ENCODE measurements around the gene ELF2.
"Not testable (repeated sequence)": the region's sequence is repeated elsewhere in the genome, so short reads cannot be mapped to it uniquely, and the experiment has no call there.

The ELF2 gene

GRCh38 chr4:139207873-139208403 lies 30.9 kb upstream of the ELF2 start:
- Histone ChIP-seq H3K36me3 (ENCODE audit: insufficient read depth, low read length) (no peaks in the 10 kb centered on the region), H3K27me3 (ENCODE audit: control insufficient read depth, insufficient read depth, low read length) (no peaks in the 10 kb centered on the region), H3K4me1 (ENCODE audit: control insufficient read depth, insufficient read depth, low read length) (peaks cover 7% of the 10 kb centered on the region), H3K9ac (ENCODE audit: low read depth, low read length) (no peak overlapping the region), H3K4me2 (ENCODE audit: low read length) (no peak overlapping the region), H3K4me3 (ENCODE audit: low read length) (no peak overlapping the region), H3K9me3 (replicated peaks; ENCODE audit: low read length) (no peaks in the 10 kb centered on the region)

- no peaks in the 10 kb centered on the region for H3K36me3 ChIP-seq (ENCODE audit: insufficient read depth, low read length)
- H3K9me3 ChIP-seq (replicated peaks; ENCODE audit: low read length) = no peaks in the 10 kb centered on the region
Observed at GRCh38 chr4:139207247-139207646, 30.2 kb upstream of the ELF2 start.

GRCh38 chr4:139202991-139203390 lies 26.0 kb upstream of the ELF2 start:
- H3K4me1 ChIP-seq (ENCODE audit: control insufficient read depth, insufficient read depth, low read length) = no peaks in the 10 kb centered on the region
- H3K4me2 ChIP-seq (ENCODE audit: low read length) = no peak overlapping the region
- H3K9me3 ChIP-seq (replicated peaks; ENCODE audit: low read length) = no peaks in the 10 kb centered on the region
- H3K9ac ChIP-seq (ENCODE audit: low read depth, low read length) = no peak overlapping the region
- no peaks in the 10 kb centered on the region for H3K36me3 ChIP-seq (ENCODE audit: insufficient read depth, low read length)
- H3K27me3 ChIP-seq (ENCODE audit: control insufficient read depth, insufficient read depth, low read length) = peaks cover 4% of the 10 kb centered on the region
- H3K4me3 ChIP-seq (ENCODE audit: low read length) = no peak overlapping the region

More at GRCh38 chr4:139207247-139207646, 30.2 kb upstream of the ELF2 start:
- H3K4me2 ChIP-seq (ENCODE audit: low read length) = no peak overlapping the region
- no peak overlapping the region for H3K9ac ChIP-seq (ENCODE audit: low read depth, low read length)
- H3K27me3 ChIP-seq (ENCODE audit: control insufficient read depth, insufficient read depth, low read length) = no peaks in the 10 kb centered on the region
- H3K4me3 ChIP-seq (ENCODE audit: low read length) = no peak overlapping the region
- H3K4me1 ChIP-seq (ENCODE audit: control insufficient read depth, insufficient read depth, low read length) = peaks cover 7% of the 10 kb centered on the region

GRCh38 chr4:139200506-139200905 lies 23.5 kb upstream of the ELF2 start:
- Histone ChIP-seq H3K27me3 (ENCODE audit: control insufficient read depth, insufficient read depth, low read length) (peaks cover 4% of the 10 kb centered on the region), H3K4me2 (ENCODE audit: low read length) (no peak overlapping the region), H3K9ac (ENCODE audit: low read depth, low read length) (no peak overlapping the region), H3K36me3 (ENCODE audit: insufficient read depth, low read length) (no peaks in the 10 kb centered on the region), H3K9me3 (replicated peaks; ENCODE audit: low read length) (no peaks in the 10 kb centered on the region), H3K4me1 (ENCODE audit: control insufficient read depth, insufficient read depth, low read length) (no peaks in the 10 kb centered on the region), H3K4me3 (ENCODE audit: low read length) (no peak overlapping the region)

DNA sequence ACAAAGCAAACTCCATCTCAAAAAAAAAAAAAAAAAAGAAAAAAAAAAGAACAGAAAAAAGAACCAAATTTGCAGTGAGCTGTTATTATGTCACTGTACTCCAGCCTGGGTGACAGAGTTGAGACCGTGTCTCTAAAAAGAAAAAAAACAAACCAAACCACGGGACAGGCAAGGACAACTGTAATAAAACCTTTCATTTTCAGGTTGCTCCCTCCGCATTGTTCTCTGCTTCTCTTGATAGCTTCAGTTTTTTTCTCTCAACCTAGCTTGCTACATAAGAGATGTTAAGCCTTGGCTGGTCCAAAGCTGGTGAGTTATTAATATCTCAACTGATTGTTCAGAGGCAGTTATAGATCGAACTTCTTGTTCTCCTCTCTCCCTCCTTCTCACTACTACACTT lies 23.1 kb upstream of the ELF2 start:
- no peaks in the 10 kb centered on the region for H3K4me1 ChIP-seq (ENCODE audit: control insufficient read depth, insufficient read depth, low read length)

GRCh38 chr4:139197214-139197613 lies 20.2 kb upstream of the ELF2 start:
- H3K4me1 ChIP-seq (ENCODE audit: control insufficient read depth, insufficient read depth, low read length); H3K4me2 ChIP-seq (ENCODE audit: low read length); H3K9ac ChIP-seq (ENCODE audit: low read depth, low read length); H3K36me3 ChIP-seq (ENCODE audit: insufficient read depth, low read length); H3K4me3 ChIP-seq (ENCODE audit: low read length); H3K9me3 ChIP-seq (replicated peaks; ENCODE audit: low read length); H3K27me3 ChIP-seq (ENCODE audit: control insufficient read depth, insufficient read depth, low read length): not testable (repeated sequence)

More for the DNA sequence above, 23.1 kb upstream of the ELF2 start:
- Histone ChIP-seq H3K9ac (ENCODE audit: low read depth, low read length) (no peak overlapping the region), H3K4me3 (ENCODE audit: low read length) (no peak overlapping the region), H3K27me3 (ENCODE audit: control insufficient read depth, insufficient read depth, low read length) (peaks cover 4% of the 10 kb centered on the region), H3K36me3 (ENCODE audit: insufficient read depth, low read length) (no peaks in the 10 kb centered on the region), H3K4me2 (ENCODE audit: low read length) (no peak overlapping the region), H3K9me3 (replicated peaks; ENCODE audit: low read length) (no peaks in the 10 kb centered on the region)

- Histone ChIP-seq H3K4me2 (ENCODE audit: low read length) (no peak overlapping the region), H3K9ac (ENCODE audit: low read depth, low read length) (no peak overlapping the region), H3K36me3 (ENCODE audit: insufficient read depth, low read length) (no peaks in the 10 kb centered on the region), H3K9me3 (replicated peaks; ENCODE audit: low read length) (no peaks in the 10 kb centered on the region), H3K4me3 (ENCODE audit: low read length) (no peak overlapping the region), H3K27me3 (ENCODE audit: control insufficient read depth, insufficient read depth, low read length) (peaks cover 4% of the 10 kb centered on the region), H3K4me1 (ENCODE audit: control insufficient read depth, insufficient read depth, low read length) (no peaks in the 10 kb centered on the region)
Observed at GRCh38 chr4:139196462-139196861, 19.4 kb upstream of the ELF2 start.

DNA sequence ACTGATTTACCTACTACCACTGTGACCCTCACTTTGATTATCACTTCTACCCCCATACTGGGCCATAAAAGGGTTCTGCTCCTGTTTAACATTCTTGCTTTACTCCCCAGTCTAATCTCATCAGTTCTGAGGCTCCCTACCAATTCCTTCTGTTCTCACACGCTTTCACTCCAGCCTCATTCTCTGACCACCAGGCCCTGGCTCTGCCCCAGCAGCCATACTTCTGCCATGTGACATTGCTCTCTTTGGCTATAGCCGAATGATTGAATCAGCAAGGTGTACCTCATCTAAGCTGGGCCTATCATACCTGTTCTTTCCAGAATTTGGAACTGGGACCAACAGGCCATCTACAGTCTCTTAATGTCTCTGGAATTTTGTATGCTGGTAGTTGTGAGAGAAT lies 14.4 kb upstream of the ELF2 start:
- no peaks in the 10 kb centered on the region for H3K9me3 ChIP-seq (replicated peaks; ENCODE audit: low read length)
- no peak overlapping the region for H3K9ac ChIP-seq (ENCODE audit: low read depth, low read length)
- H3K36me3 ChIP-seq (ENCODE audit: insufficient read depth, low read length) = no peaks in the 10 kb centered on the region
- no peaks in the 10 kb centered on the region for H3K27me3 ChIP-seq (ENCODE audit: control insufficient read depth, insufficient read depth, low read length)
- H3K4me2 ChIP-seq (ENCODE audit: low read length) = no peak overlapping the region
- no peak overlapping the region for H3K4me3 ChIP-seq (ENCODE audit: low read length)
- H3K4me1 ChIP-seq (ENCODE audit: control insufficient read depth, insufficient read depth, low read length) = peaks cover 6% of the 10 kb centered on the region

DNA sequence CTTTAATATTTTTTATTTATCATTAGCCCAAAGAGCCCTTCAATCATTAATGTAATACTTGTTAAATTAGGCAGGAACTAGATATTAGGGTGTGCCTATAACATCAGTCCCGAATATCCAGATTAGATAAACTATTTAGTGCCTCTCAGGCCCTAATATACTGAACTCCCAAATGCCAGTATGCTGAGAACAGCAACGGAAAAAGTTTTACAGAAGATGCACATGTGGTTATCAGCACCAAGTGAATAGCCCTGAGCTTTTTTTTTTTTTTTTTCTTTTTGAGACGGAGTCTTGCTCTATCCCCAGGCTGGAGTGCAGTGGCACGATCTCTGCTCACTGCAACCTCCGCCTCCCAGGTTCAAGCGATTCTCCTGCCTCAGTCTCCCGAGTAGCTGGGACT lies 13.0 kb upstream of the ELF2 start:
- H3K27me3 ChIP-seq (ENCODE audit: control insufficient read depth, insufficient read depth, low read length) = no peaks in the 10 kb centered on the region
- no peak overlapping the region for H3K4me2 ChIP-seq (ENCODE audit: low read length)
- no peaks in the 10 kb centered on the region for H3K36me3 ChIP-seq (ENCODE audit: insufficient read depth, low read length)
- no peak overlapping the region for H3K4me3 ChIP-seq (ENCODE audit: low read length)
- peaks cover 6% of the 10 kb centered on the region for H3K4me1 ChIP-seq (ENCODE audit: control insufficient read depth, insufficient read depth, low read length)
- no peak overlapping the region for H3K9ac ChIP-seq (ENCODE audit: low read depth, low read length)
- no peaks in the 10 kb centered on the region for H3K9me3 ChIP-seq (replicated peaks; ENCODE audit: low read length)

GRCh38 chr4:139189417-139189749 lies 12.4 kb upstream of the ELF2 start:
- no peaks in the 10 kb centered on the region for H3K9me3 ChIP-seq (replicated peaks; ENCODE audit: low read length)
- no peak overlapping the region for H3K4me2 ChIP-seq (ENCODE audit: low read length)
- H3K36me3 ChIP-seq (ENCODE audit: insufficient read depth, low read length) = no peaks in the 10 kb centered on the region
- no peaks in the 10 kb centered on the region for H3K27me3 ChIP-seq (ENCODE audit: control insufficient read depth, insufficient read depth, low read length)
- no peak overlapping the region for H3K9ac ChIP-seq (ENCODE audit: low read depth, low read length)
- H3K4me3 ChIP-seq (ENCODE audit: low read length) = no peak overlapping the region
- peaks cover 6% of the 10 kb centered on the region for H3K4me1 ChIP-seq (ENCODE audit: control insufficient read depth, insufficient read depth, low read length)

- Histone ChIP-seq H3K4me3 (ENCODE audit: low read length) (no peak overlapping the region), H3K9me3 (replicated peaks; ENCODE audit: low read length) (no peaks in the 10 kb centered on the region), H3K4me2 (ENCODE audit: low read length) (peak overlapping the region; percentile 12), H3K36me3 (ENCODE audit: insufficient read depth, low read length) (no peaks in the 10 kb centered on the region), H3K4me1 (ENCODE audit: control insufficient read depth, insufficient read depth, low read length) (peaks cover 6% of the 10 kb centered on the region), H3K9ac (ENCODE audit: low read depth, low read length) (no peak overlapping the region), H3K27me3 (ENCODE audit: control insufficient read depth, insufficient read depth, low read length) (no peaks in the 10 kb centered on the region)
Observed at GRCh38 chr4:139188648-139189416, 11.8 kb upstream of the ELF2 start.

GRCh38 chr4:139184129-139184528 lies 7.1 kb upstream of the ELF2 start:
- Histone ChIP-seq H3K4me1 (ENCODE audit: control insufficient read depth, insufficient read depth, low read length) (peaks cover 6% of the 10 kb centered on the region), H3K4me3 (ENCODE audit: low read length) (no peak overlapping the region), H3K9me3 (replicated peaks; ENCODE audit: low read length) (no peaks in the 10 kb centered on the region)

More at GRCh38 chr4:139184129-139184528, 7.1 kb upstream of the ELF2 start:
- H3K27me3 ChIP-seq (ENCODE audit: control insufficient read depth, insufficient read depth, low read length) = no peaks in the 10 kb centered on the region
- H3K36me3 ChIP-seq (ENCODE audit: insufficient read depth, low read length) = no peaks in the 10 kb centered on the region
- H3K4me2 ChIP-seq (ENCODE audit: low read length) = no peak overlapping the region
- H3K9ac ChIP-seq (ENCODE audit: low read depth, low read length) = no peak overlapping the region

Data from skeletal muscle satellite cell (primary cell).